Progenitor cell of endocrine pancreas (in vitro differentiated cells): Measurements from ENCODE around the gene ZRANB1. TPM values are rescaled to one million over a fixed set of nuclear protein-coding genes. Genes with fewer than 3 reads are reported as not detected.

Source experiments
- DNase-seq: peaks from one replicate; pipeline ENCODE4 v3.0.0; 2021; ENCODE audit warnings: low spot score; ENCODE audit not compliant: unreplicated experiment
- H3K27ac Mint-ChIP-seq: 2 replicates; pipeline ENCODE4 v1.8.0; 2021; ENCODE audit warnings: mild to moderate bottlenecking, moderate library complexity, mixed read lengths
- H3K27me3 Mint-ChIP-seq: 2 replicates; pipeline ENCODE4 v1.8.0; 2021; ENCODE audit warnings: mixed read lengths
- H3K36me3 Mint-ChIP-seq: 2 replicates; pipeline ENCODE4 v1.8.0; 2022; ENCODE audit warnings: mixed read lengths; ENCODE audit not compliant: insufficient read depth
- H3K4me1 Mint-ChIP-seq: 2 replicates; pipeline ENCODE4 v1.8.0; 2021; ENCODE audit warnings: low read depth, mixed read lengths
- H3K4me3 Mint-ChIP-seq: 2 replicates; pipeline ENCODE4 v1.8.0; 2021; ENCODE audit warnings: low read depth, mild to moderate bottlenecking, moderate library complexity, mixed read lengths
- H3K9me3 Mint-ChIP-seq: 2 replicates; pipeline ENCODE4 v1.8.0; 2021; ENCODE audit warnings: low read depth, mixed read lengths
- CTCF ChIP-seq: fragments of 200-600 bp; sonication (generic); IDR thresholded peaks from one replicate; pipeline ENCODE4 v1.5.0; 2021; ENCODE audit warnings: antibody characterized with exemption, mild to moderate bottlenecking; ENCODE audit not compliant: unreplicated experiment
- total RNA-seq: library from RNA; stranded (reverse); gene quantifications from 2 replicates; pipeline ENCODE4 v1.2.1, GENCODE V29; 2021

ZRANB1 gene
- total RNA-seq, 1 donor from 2014 or later, result 31.1 TPM

GRCh38 chr10:125002047-125002422 is 60.1 kb downstream of the ZRANB1 start:
- peaks cover 5% of the 10 kb centered on the region for H3K36me3 Mint-ChIP-seq
- no peaks in the 10 kb centered on the region for H3K27me3 Mint-ChIP-seq
- H3K4me1 Mint-ChIP-seq, result peaks cover 2% of the 10 kb centered on the region
- no peak for DNase-seq
- H3K27ac Mint-ChIP-seq, result no peak overlapping the region
- H3K4me3 Mint-ChIP-seq, result no peak overlapping the region
- TF ChIP-seq CTCF, result no peak
- no peaks in the 10 kb centered on the region for H3K9me3 Mint-ChIP-seq

GRCh38 chr10:125002423-125003145 is 60.7 kb downstream of the ZRANB1 start:
- Mint-ChIP-seq H3K27ac (no peak overlapping the region), H3K4me3 (no peak overlapping the region), H3K4me1 (peaks cover 2% of the 10 kb centered on the region), H3K9me3 (no peaks in the 10 kb centered on the region), H3K27me3 (no peaks in the 10 kb centered on the region), H3K36me3 (peaks cover 5% of the 10 kb centered on the region)
- TF ChIP-seq CTCF, result no peak
- DNase-seq, result no peak

- peaks cover 5% of the 10 kb centered on the region for H3K4me1 Mint-ChIP-seq
- H3K9me3 Mint-ChIP-seq, result no peaks in the 10 kb centered on the region
- peaks cover 5% of the 10 kb centered on the region for H3K36me3 Mint-ChIP-seq
- no peaks in the 10 kb centered on the region for H3K27me3 Mint-ChIP-seq
- no peak overlapping the region for H3K27ac Mint-ChIP-seq
- TF ChIP-seq CTCF, result peak; percentile 9
- DNase-seq, result no peak
- no peak overlapping the region for H3K4me3 Mint-ChIP-seq
These were observed 61.4 kb downstream of the ZRANB1 start for GRCh38 chr10:125003146-125003900.

- H3K4me3 Mint-ChIP-seq, result no peak overlapping the region
- peak overlapping the region; percentile 47 for H3K27ac Mint-ChIP-seq
- H3K36me3 Mint-ChIP-seq, result peaks cover 8% of the 10 kb centered on the region
- DNase-seq, result no peak
- H3K4me1 Mint-ChIP-seq, result peaks cover 12% of the 10 kb centered on the region
- H3K27me3 Mint-ChIP-seq, result no peaks in the 10 kb centered on the region
- H3K9me3 Mint-ChIP-seq, result no peaks in the 10 kb centered on the region
- TF ChIP-seq CTCF, result no peak
These were observed 62.1 kb downstream of the ZRANB1 start for GRCh38 chr10:125003901-125004467.

- Mint-ChIP-seq H3K9me3 (no peaks in the 10 kb centered on the region), H3K4me3 (no peak overlapping the region), H3K27me3 (no peaks in the 10 kb centered on the region), H3K36me3 (peaks cover 10% of the 10 kb centered on the region), H3K27ac (peak overlapping the region; percentile 47), H3K4me1 (peaks cover 19% of the 10 kb centered on the region)
- no peak for DNase-seq
- TF ChIP-seq CTCF, result no peak
These were observed 62.8 kb downstream of the ZRANB1 start for GRCh38 chr10:125004571-125005311.
